GM18870 (cell line): ENCODE data around the gene KLF4.

Experiments
- ATAC-seq: cut with Tn5 transposase; IDR thresholded peaks from one replicate; pipeline ENCODE4 v1.9.1; 2021; ENCODE audit warnings: moderate library complexity; ENCODE audit not compliant: unreplicated experiment

The KLF4 gene

GRCh38 chr9:107460153-107461023, 29.2 kb downstream of the KLF4 start:
- ATAC-seq: no peak

- ATAC-seq: no peak
Observed at GRCh38 chr9:107455425-107456135, 34.0 kb downstream of the KLF4 start.

DNA sequence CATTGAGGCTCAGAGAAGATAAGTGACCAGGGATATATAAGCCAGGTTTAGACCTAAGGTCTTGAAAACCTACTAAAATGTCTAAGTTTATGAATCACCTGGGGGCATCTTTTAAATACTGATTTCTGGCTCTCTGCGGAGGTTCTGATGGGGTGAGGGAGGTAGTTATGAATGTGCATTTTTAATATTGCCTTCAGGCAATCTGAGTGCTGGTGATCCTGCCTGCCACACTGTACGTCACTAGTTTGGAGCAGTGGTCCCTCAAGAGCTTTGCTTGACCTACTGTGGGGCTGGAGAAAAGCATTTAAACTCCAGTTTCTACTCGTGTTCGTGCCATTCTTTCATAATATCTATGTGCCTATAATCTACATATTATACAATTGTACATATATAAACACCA, 36.1 kb downstream of the KLF4 start:
- no peak for ATAC-seq

GRCh38 chr9:107447834-107448233, 41.7 kb downstream of the KLF4 start:
- no peak for ATAC-seq

DNA sequence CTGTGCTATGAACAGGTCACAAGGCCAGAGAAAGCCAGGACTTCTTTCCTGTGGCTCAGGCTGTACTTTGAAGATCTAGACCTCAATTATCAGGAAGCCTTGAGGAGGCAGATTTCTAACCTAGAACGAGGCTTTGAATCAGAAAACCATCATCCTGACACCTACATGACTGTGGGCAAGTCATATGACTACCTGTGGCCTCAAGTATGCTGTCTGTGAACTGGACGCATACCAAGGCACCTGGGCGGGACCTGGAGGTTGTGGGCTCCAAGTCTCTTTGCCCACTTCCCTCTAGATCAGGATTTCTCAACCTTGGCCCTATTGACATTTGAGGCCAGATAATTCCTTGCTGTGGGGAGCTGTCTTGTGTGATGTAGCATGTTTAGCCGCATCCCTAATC, 42.5 kb downstream of the KLF4 start:
- no peak for ATAC-seq

DNA sequence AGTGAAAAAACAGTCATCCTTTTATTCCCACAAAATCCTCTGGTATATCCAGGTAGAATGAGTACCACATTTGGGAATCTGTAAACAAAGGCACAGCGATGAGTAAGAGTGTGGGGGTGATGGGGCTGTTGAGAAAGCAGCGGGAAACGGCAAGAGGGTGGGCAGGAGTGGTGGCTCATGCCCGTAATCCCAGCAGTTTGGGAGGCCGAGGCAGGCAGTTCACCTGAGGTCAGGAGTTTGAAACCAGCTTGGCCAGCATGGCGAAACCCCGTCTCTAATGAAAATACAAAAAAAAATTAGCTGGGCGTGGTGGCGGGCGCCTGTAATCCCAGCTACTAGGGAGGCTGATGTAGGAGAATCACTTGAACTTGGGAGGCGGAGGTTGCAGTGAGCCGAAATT, 43.1 kb downstream of the KLF4 start:
- ATAC-seq: no peak

- no peak for ATAC-seq
Observed at GRCh38 chr9:107443786-107444185, 45.8 kb downstream of the KLF4 start.

DNA sequence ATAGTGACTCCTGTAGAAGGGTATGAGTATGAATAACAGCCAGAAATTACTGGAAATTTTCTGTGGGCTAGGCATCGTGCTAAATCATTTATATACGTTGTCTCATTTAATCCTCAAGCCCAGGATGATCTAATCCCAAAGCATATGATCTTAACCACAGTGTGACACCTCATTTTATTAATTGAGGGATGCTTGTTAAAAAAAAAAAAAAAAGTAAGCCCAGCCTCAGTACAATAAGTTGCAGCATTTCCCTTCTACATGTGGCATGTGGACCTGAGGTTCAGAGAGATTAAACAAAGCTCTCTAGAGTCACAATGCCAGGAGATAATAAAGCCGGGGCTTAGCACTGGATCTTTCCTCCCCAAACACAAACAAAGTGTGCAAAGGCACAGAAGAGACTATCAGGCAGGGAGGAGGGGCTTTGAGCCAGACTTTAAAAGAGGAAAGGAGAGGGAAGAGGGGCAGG, 49.5 kb downstream of the KLF4 start:
- no peak for ATAC-seq

DNA sequence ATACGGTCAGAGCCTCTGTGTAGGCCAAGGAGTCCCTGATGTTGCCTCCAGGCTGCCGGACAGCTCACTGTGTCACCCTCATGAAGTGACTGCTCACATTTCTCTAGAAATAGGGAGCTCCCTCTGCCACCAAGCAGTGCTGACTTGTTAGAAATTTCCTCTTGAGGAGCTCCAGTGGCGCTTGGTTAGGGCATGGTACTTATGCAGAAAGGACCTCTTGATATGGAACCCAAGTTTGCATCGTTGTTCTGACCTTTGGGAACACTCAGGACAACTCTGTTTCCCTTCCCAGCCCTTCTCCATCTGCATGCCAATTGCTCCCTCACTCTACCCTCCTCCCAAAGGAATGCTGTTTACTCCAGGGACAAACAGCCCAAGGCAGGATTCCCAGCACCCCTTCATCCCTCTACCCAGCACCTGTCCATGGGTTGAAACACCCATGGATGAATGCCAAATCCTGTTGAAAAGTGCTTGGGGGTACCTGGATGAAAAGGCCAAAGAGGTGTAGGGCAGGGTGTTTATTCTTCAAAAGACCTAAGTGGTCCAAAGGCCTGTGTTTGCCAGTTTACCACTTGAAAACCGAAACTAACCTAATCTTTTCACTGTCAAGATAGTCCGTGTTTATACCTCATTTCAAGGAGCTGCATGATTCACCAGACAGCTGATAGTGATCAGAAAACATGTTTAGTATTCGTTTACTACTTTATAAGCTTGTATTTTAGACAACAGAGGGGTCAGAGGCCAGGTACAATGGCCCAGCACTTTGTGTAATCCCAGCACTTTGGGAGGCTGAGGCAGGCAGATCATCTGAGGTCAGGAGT, 51.1 kb downstream of the KLF4 start:
- no peak for ATAC-seq

DNA sequence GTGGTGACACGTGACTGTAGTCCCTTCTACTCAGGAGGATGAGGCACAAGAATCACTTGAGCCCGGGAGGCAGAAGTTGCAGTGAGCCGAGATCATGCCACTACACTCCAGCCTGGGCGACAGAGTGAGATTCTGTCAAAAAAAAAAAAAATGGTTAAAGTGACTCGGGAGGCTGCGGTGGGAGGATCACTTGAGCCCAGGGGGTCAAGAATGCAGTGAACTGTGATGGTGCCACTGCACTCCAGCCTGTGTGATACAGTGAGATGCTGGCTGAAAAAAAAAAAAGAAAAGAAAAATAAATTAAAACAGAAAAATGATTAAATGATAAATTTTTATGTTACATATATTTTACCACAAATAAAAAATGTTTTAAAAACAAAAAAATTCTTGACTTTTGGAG, 51.9 kb downstream of the KLF4 start:
- no peak for ATAC-seq

DNA sequence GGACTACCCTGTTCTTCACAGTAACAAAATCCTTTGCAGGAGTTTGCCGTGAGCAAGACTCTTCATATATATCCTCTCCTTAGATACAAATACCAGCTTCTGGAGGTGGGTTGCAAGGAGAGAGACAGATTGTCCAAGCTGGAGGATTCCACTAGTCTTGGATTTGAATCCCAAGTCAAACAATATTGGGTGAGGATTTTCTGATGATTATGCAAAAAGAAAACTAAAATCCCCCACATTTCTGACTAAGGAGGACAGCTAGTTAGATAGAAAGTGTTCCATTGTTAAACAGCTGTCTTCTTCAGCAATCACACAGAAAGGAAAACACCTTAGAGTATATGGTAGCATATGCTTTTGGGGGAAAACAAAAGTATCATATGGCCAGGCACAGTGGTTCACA, 54.2 kb downstream of the KLF4 start:
- ATAC-seq: no peak
